ENCODE data around the gene SEMA3B.
"Not testable (repeated sequence)": the region's sequence is repeated elsewhere in the genome, so short reads cannot be mapped to it uniquely, and the experiment has no call there.

The SEMA3B gene

GRCh38 chr3:50302095-50303012, 33.4 kb downstream of the SEMA3B start:
- no peak overlapping the region for H3K4me3 ChIP-seq (ENCODE audit: low read depth, low read length)

GRCh38 chr3:50303013-50303815, 34.3 kb downstream of the SEMA3B start, which contains the start of gene HYAL1:
TSS of gene HYAL1 (minus strand) at chr3:50303574. CDS start at chr3:50302956, 618 bp downstream.
- H3K4me3 ChIP-seq (ENCODE audit: low read depth, low read length) = no peak within 1 kb of the TSS
- no peak for TF ChIP-seq CTCF (IDR thresholded peaks at IDR 0.05; ENCODE audit: low read depth, low read length)

More at GRCh38 chr3:50302095-50303012, 33.4 kb downstream of the SEMA3B start:
- no peak for TF ChIP-seq CTCF (IDR thresholded peaks at IDR 0.05; ENCODE audit: low read depth, low read length)

- no peak overlapping the region for H3K4me3 ChIP-seq (ENCODE audit: low read depth, low read length)
- TF ChIP-seq CTCF (IDR thresholded peaks at IDR 0.05; ENCODE audit: low read depth, low read length) = no peak
These were observed 35.7 kb downstream of the SEMA3B start for GRCh38 chr3:50304601-50305000.

GRCh38 chr3:50312041-50312440, 43.1 kb downstream of the SEMA3B start:
- H3K4me3 ChIP-seq (ENCODE audit: low read depth, low read length) = not testable (repeated sequence)

- no peak for TF ChIP-seq CTCF (IDR thresholded peaks at IDR 0.05; ENCODE audit: low read depth, low read length)
- H3K4me3 ChIP-seq (ENCODE audit: low read depth, low read length) = no peak overlapping the region
These were observed 45.4 kb downstream of the SEMA3B start for GRCh38 chr3:50314342-50314741.

GRCh38 chr3:50314816-50315215, 45.9 kb downstream of the SEMA3B start:
- no peak for TF ChIP-seq CTCF (IDR thresholded peaks at IDR 0.05; ENCODE audit: low read depth, low read length)

GRCh38 chr3:50316657-50317242, 47.8 kb downstream of the SEMA3B start:
- H3K4me3 ChIP-seq (ENCODE audit: low read depth, low read length) = no peak overlapping the region
- TF ChIP-seq CTCF (IDR thresholded peaks at IDR 0.05; ENCODE audit: low read depth, low read length) = no peak

More at GRCh38 chr3:50314816-50315215, 45.9 kb downstream of the SEMA3B start:
- no peak overlapping the region for H3K4me3 ChIP-seq (ENCODE audit: low read depth, low read length)

All from WI38 (cell line).